Hepatocyte (in vitro differentiated cells): ENCODE results near the gene UXS1.

Experiments
- CTCF ChIP-seq: fragments of 200-600 bp; sonication (generic); IDR thresholded peaks from 2 replicates; pipeline ENCODE4 v1.5.1; 2016; ENCODE audit warnings: antibody characterized with exemption, mild to moderate bottlenecking; ENCODE audit not compliant: poor library complexity
- EZH2 ChIP-seq: fragments of 200-600 bp; sonication (generic); IDR thresholded peaks from 2 replicates; pipeline ENCODE4 v1.6.1; 2016; ENCODE audit warnings: antibody characterized with exemption, mild to moderate bottlenecking, borderline replicate concordance
- EZH2phosphoT487 ChIP-seq: fragments of 200-600 bp; sonication (generic); IDR thresholded peaks from one replicate; pipeline ENCODE4 v1.6.1; 2018; ENCODE audit warnings: antibody characterized with exemption, mild to moderate bottlenecking, low read depth, moderate library complexity; ENCODE audit not compliant: unreplicated experiment, severe bottlenecking

- TF ChIP-seq EZH2 (no peak), EZH2phosphoT487 (no peak), CTCF (no peak)
Measured at GRCh38 chr2:106153781-106154180, 40.3 kb downstream of the UXS1 start.
